ENCODE data around the gene ZEB2. TPM values are rescaled to one million over a fixed set of nuclear protein-coding genes. Genes with fewer than 3 reads are reported as not detected.

Gene ZEB2
- total RNA-seq, 6 donors from 2014 or later: 104 to 237 (median 148) TPM

- peaks cover 0 to 11% (median 4%) of the 10 kb centered on the region in 4 donors for H3K4me1 ChIP-seq
- no peak overlapping the region for H3K4me3 ChIP-seq
- whole genome bisulfite sequencing, 2 donors: 62 to 77% methylated on average over 5 of the region's 5 CpGs
- H3K36me3 ChIP-seq: peaks cover 0 to 29% (median 0%) of the 10 kb centered on the region in 4 donors
- no peak for TF ChIP-seq POLR2A (IDR thresholded peaks at IDR 0.05)
- TF ChIP-seq EP300 (IDR thresholded peaks at IDR 0.05): no peak
- no peak for TF ChIP-seq CTCF (IDR thresholded peaks at IDR 0.05)
- TF ChIP-seq POLR2AphosphoS5 (IDR thresholded peaks at IDR 0.05): no peak
- H3K27ac ChIP-seq: peak overlapping the region in 1 of 4 donors; percentile 57
- no peaks in the 10 kb centered on the region for H3K9me3 ChIP-seq
- ATAC-seq (ENCODE audit: low FRiP score in 2 of 2) (no peak), DNase-seq (no peak)
- H3K27me3 ChIP-seq: no peaks in the 10 kb centered on the region
Measured at GRCh38 chr2:144405982-144406788, 113.7 kb downstream of the ZEB2 start.

GRCh38 chr2:144405321-144405720, 114.6 kb downstream of the ZEB2 start:
- peaks cover 0 to 37% (median 3%) of the 10 kb centered on the region in 4 donors for H3K36me3 ChIP-seq

GRCh38 chr2:144404586-144405314, 115.2 kb downstream of the ZEB2 start:
- WGBS, 2 donors: 81 to 88% methylated on average over 9 of the region's 9 CpGs
- no peak overlapping the region for H3K4me3 ChIP-seq
- ATAC-seq (ENCODE audit: low FRiP score in 2 of 2) (no peak), DNase-seq (no peak)
- no peak for TF ChIP-seq EP300 (IDR thresholded peaks at IDR 0.05)
- peaks cover 0 to 11% (median 4%) of the 10 kb centered on the region in 4 donors for H3K4me1 ChIP-seq
- H3K9me3 ChIP-seq: no peaks in the 10 kb centered on the region
- H3K27ac ChIP-seq: peak overlapping the region in 1 of 4 donors; percentile 50
- peaks cover 2 to 38% (median 5%) of the 10 kb centered on the region in 4 donors for H3K36me3 ChIP-seq
- no peaks in the 10 kb centered on the region for H3K27me3 ChIP-seq

More at GRCh38 chr2:144405321-144405720, 114.6 kb downstream of the ZEB2 start:
- ATAC-seq (ENCODE audit: low FRiP score in 2 of 2) (no peak), DNase-seq (no peak)
- Histone ChIP-seq H3K4me1 (peaks cover 0 to 11% (median 4%) of the 10 kb centered on the region in 4 donors), H3K27me3 (no peaks in the 10 kb centered on the region), H3K4me3 (no peak overlapping the region), H3K27ac (no peak overlapping the region), H3K9me3 (no peaks in the 10 kb centered on the region)
- WGBS, 2 donors: 51 to 58% methylated on average over 2 of the region's 2 CpGs
- no peak for TF ChIP-seq POLR2A (IDR thresholded peaks at IDR 0.05)
- TF ChIP-seq CTCF (IDR thresholded peaks at IDR 0.05): no peak
- TF ChIP-seq POLR2AphosphoS5 (IDR thresholded peaks at IDR 0.05): no peak
- TF ChIP-seq EP300 (IDR thresholded peaks at IDR 0.05): no peak

- 67 to 84% methylated on average over 16 of the region's 16 CpGs for WGBS, 2 donors
- Histone ChIP-seq H3K36me3 (peaks cover 4 to 44% (median 11%) of the 10 kb centered on the region in 4 donors), H3K4me1 (peaks cover 0 to 11% (median 4%) of the 10 kb centered on the region in 4 donors), H3K27me3 (no peaks in the 10 kb centered on the region), H3K27ac (peak overlapping the region; percentile 45 to 53 (median 48)), H3K4me3 (no peak overlapping the region), H3K9me3 (no peaks in the 10 kb centered on the region)
- TF ChIP-seq POLR2AphosphoS5 (IDR thresholded peaks at IDR 0.05) (no peak), EP300 (IDR thresholded peaks at IDR 0.05) (no peak), POLR2A (IDR thresholded peaks at IDR 0.05) (no peak), CTCF (IDR thresholded peaks at IDR 0.05) (no peak)
- ATAC-seq (ENCODE audit: low FRiP score in 2 of 2) (peak in 1 of 2 donors; percentile 55), DNase-seq (no peak)
Measured at GRCh38 chr2:144403933-144404332, 116.0 kb downstream of the ZEB2 start.

- DNase-seq (no peak), ATAC-seq (ENCODE audit: low FRiP score in 2 of 2) (peak in 1 of 2 donors; percentile 34)
- no peaks in the 10 kb centered on the region for H3K9me3 ChIP-seq
- 73% methylated on average over 6 of the region's 6 CpGs for WGBS, 2 donors
- H3K36me3 ChIP-seq: peaks cover 6 to 53% (median 16%) of the 10 kb centered on the region in 4 donors
- H3K27me3 ChIP-seq: no peaks in the 10 kb centered on the region
- H3K27ac ChIP-seq: peak overlapping the region in 3 of 4 donors; percentile 32 to 55 (median 37)
- H3K4me1 ChIP-seq: peaks cover 0 to 11% (median 4%) of the 10 kb centered on the region in 4 donors
- TF ChIP-seq EP300 (IDR thresholded peaks at IDR 0.05): no peak
- no peak for TF ChIP-seq CTCF (IDR thresholded peaks at IDR 0.05)
- TF ChIP-seq POLR2A (IDR thresholded peaks at IDR 0.05): no peak
- TF ChIP-seq POLR2AphosphoS5 (IDR thresholded peaks at IDR 0.05): no peak
- no peak overlapping the region for H3K4me3 ChIP-seq
Measured at GRCh38 chr2:144402251-144402650, 117.7 kb downstream of the ZEB2 start.
